ENCODE results near the gene GUCY1A2.

- TF ChIP-seq POLR2A (IDR thresholded peaks at IDR 0.05; ENCODE audit: low read length) (no peak), GATA1 (IDR thresholded peaks at IDR 0.05; ENCODE audit: low read depth, low read length) (no peak)
Observed at GRCh38 chr11:106632283-106632682, 386.0 kb downstream of the GUCY1A2 start.

Measured in erythroblast (primary cell).